H1 (cell line): ENCODE data around the gene COL11A1. TPM values are rescaled to one million over a fixed set of nuclear protein-coding genes. Genes with fewer than 3 reads are reported as not detected.

Experiments
- CTCF ChIA-PET: fragments of 300-600 bp; sonication (Branson Sonifier 250); formaldehyde crosslinking; loops from one replicate; lab custom pipeline; 2021; ENCODE audit not compliant: partially characterized antibody; lab: Charles Lee
- POLR2A ChIA-PET: fragments of 300-600 bp; sonication (Branson Sonifier 250); formaldehyde crosslinking; loops from one replicate; lab custom pipeline; 2021; ENCODE audit warnings: inconsistent platforms; ENCODE audit not compliant: partially characterized antibody; lab: Charles Lee
- DNase-seq, 2 experiments: peaks; one replicate each; pipeline versions ENCODE4 v3.0.0 to v3.0.0-alpha.2; 2010 to 2022; ENCODE audit warnings: low spot score in 2 of 2, low read depth in 1 of 2, mixed read lengths in 1 of 2
- FAIRE-seq: peaks from 2 replicates; lab custom pipeline; 2011; peaks lifted over from hg19 to GRCh38; lab: Jason Lieb, UNC
- H2AFZ ChIP-seq: 2 replicates; pipeline ENCODE4 v1.8.1; 2012; ENCODE audit warnings: low read length, inconsistent platforms
- H2AK5ac ChIP-seq: 2 replicates; pipeline ENCODE4 v1.6.1; 2013; ENCODE audit warnings: low read depth, low read length
- H2BK120ac ChIP-seq: replicated peaks from 2 replicates; pipeline ENCODE3; 2013; ENCODE audit warnings: low read depth, low read length, inconsistent platforms
- H2BK12ac ChIP-seq: 2 replicates; pipeline ENCODE4 v1.6.1; 2013; ENCODE audit warnings: low read depth, low read length
- H2BK15ac ChIP-seq: 2 replicates; pipeline ENCODE4 v1.6.1; 2013; ENCODE audit warnings: low read length
- H2BK20ac ChIP-seq: 2 replicates; pipeline ENCODE4 v1.6.1; 2013; ENCODE audit warnings: low read length
- H2BK5ac ChIP-seq: 2 replicates; pipeline ENCODE4 v1.6.1; 2013; ENCODE audit warnings: low read depth, low read length
- H3K14ac ChIP-seq: 2 replicates; pipeline ENCODE4 v1.6.1; 2013; ENCODE audit warnings: inconsistent platforms; ENCODE audit not compliant: insufficient read length
- H3K18ac ChIP-seq: 2 replicates; pipeline ENCODE4 v1.6.1; 2013; ENCODE audit warnings: low read length; ENCODE audit errors: extremely low read depth
- H3K23ac ChIP-seq: 2 replicates; pipeline ENCODE4 v1.6.1; 2013; ENCODE audit warnings: inconsistent platforms; ENCODE audit not compliant: insufficient read length
- H3K23me2 ChIP-seq: 2 replicates; pipeline ENCODE4 v1.6.1; 2013; ENCODE audit warnings: low read depth, low read length
- H3K27ac ChIP-seq: 2 replicates; pipeline ENCODE4 v1.6.1; 2011; ENCODE audit warnings: low read depth, low read length, inconsistent platforms
- H3K27me3 ChIP-seq, 4 experiments: replicated peaks in 1 of 4; 1 replicate in 1 of 4; 2 replicates in 3 of 4; pipeline versions ENCODE4 v1.6.1 to v1.8.1; 2011 to 2013; ENCODE audit warnings: low read length in 3 of 4, mild to moderate bottlenecking in 3 of 4, inconsistent platforms in 2 of 4, mixed read lengths in 2 of 4, moderate library complexity in 1 of 4; ENCODE audit not compliant: control insufficient read depth in 3 of 4, insufficient read depth in 3 of 4; ENCODE audit errors: extremely low read depth in 1 of 4
- H3K36me3 ChIP-seq, 4 experiments: 2 replicates each; pipeline versions ENCODE4 v1.6.1 to v1.8.1; 2011 to 2013; ENCODE audit warnings: mild to moderate bottlenecking in 4 of 4, low read length in 3 of 4, moderate library complexity in 2 of 4, control low read depth in 1 of 4, inconsistent platforms in 1 of 4; ENCODE audit not compliant: insufficient read depth in 4 of 4, control insufficient read depth in 2 of 4
- H3K4ac ChIP-seq: replicated peaks from 2 replicates; pipeline ENCODE3; 2013; ENCODE audit warnings: low read length, low read depth, mixed read lengths, inconsistent platforms; ENCODE audit not compliant: insufficient read length
- H3K4me1 ChIP-seq, 4 experiments: replicated peaks in 1 of 4; 1 replicate in 1 of 4; 2 replicates in 3 of 4; pipeline versions ENCODE4 v1.6.1 to v1.8.1; 2011 to 2013; ENCODE audit warnings: low read length in 3 of 4, inconsistent platforms in 2 of 4, mixed read lengths in 1 of 4; ENCODE audit not compliant: insufficient read depth in 4 of 4, control insufficient read depth in 3 of 4
- H3K4me2 ChIP-seq, 2 experiments: 2 replicates each; pipeline versions ENCODE4 v1.6.1 to v1.8.1; 2011 to 2013; ENCODE audit warnings: low read depth in 2 of 2, low read length in 2 of 2, control low read depth in 1 of 2, inconsistent platforms in 1 of 2, mild to moderate bottlenecking in 1 of 2; ENCODE audit not compliant: insufficient read depth in 1 of 2
- H3K4me3 ChIP-seq, 4 experiments: fragments of 200-600, 300-600 bp in 1 of 4; sonication (generic), shearing (Covaris generic), sonication (Bioruptor Twin) in 1 of 4; 2 replicates each; pipeline versions ENCODE4 v1.5.1 to v1.8.1; 2011 to 2016; ENCODE audit warnings: low read length in 4 of 4, low read depth in 3 of 4, control low read depth in 2 of 4, inconsistent platforms in 2 of 4, mild to moderate bottlenecking in 2 of 4, mixed read lengths in 1 of 4, moderate library complexity in 1 of 4; ENCODE audit not compliant: insufficient read depth in 2 of 4; ENCODE audit errors: extremely low read depth in 1 of 4
- H3K56ac ChIP-seq: replicated peaks from 2 replicates; pipeline ENCODE3; 2013; ENCODE audit warnings: low read depth, mild to moderate bottlenecking, mixed read lengths, low read length, inconsistent platforms; ENCODE audit not compliant: insufficient read length
- H3K79me1 ChIP-seq: 2 replicates; pipeline ENCODE4 v1.6.1; 2013; ENCODE audit warnings: low read depth, low read length, control low read depth
- H3K79me2 ChIP-seq, 2 experiments: 2 replicates each; pipeline versions ENCODE4 v1.6.1 to v1.8.1; 2012 to 2013; ENCODE audit warnings: low read length in 2 of 2, mild to moderate bottlenecking in 2 of 2, inconsistent platforms in 1 of 2; ENCODE audit not compliant: insufficient read depth in 2 of 2, control insufficient read depth in 1 of 2
- H3K9ac ChIP-seq, 4 experiments: replicated peaks in 1 of 4; 1 replicate in 1 of 4; 2 replicates in 3 of 4; pipeline versions ENCODE4 v1.6.1 to v1.8.1; 2011 to 2013; ENCODE audit warnings: low read depth in 3 of 4, low read length in 3 of 4, control low read depth in 2 of 4, mild to moderate bottlenecking in 2 of 4, moderate library complexity in 2 of 4, inconsistent platforms in 1 of 4; ENCODE audit errors: extremely low read depth in 1 of 4
- H3K9me3 ChIP-seq, 2 experiments: 2 replicates each; pipeline versions ENCODE4 v1.6.1 to v1.8.1; 2012 to 2013; ENCODE audit warnings: mild to moderate bottlenecking in 2 of 2, moderate library complexity in 2 of 2, control low read depth in 1 of 2, inconsistent platforms in 1 of 2, low read depth in 1 of 2, low read length in 1 of 2, mixed read lengths in 1 of 2; ENCODE audit not compliant: insufficient read depth in 2 of 2
- H4K20me1 ChIP-seq, 2 experiments: replicated peaks in 1 of 2; 2 replicates each; pipeline versions ENCODE3 to v1.8.1; 2011 to 2013; ENCODE audit warnings: inconsistent platforms in 2 of 2, low read length in 2 of 2, mild to moderate bottlenecking in 1 of 2; ENCODE audit not compliant: insufficient read depth in 2 of 2, control insufficient read depth in 1 of 2
- H4K5ac ChIP-seq: 2 replicates; pipeline ENCODE4 v1.6.1; 2013; ENCODE audit warnings: low read length, low read depth, mixed read lengths, inconsistent platforms; ENCODE audit not compliant: insufficient read length
- H4K8ac ChIP-seq: 2 replicates; pipeline ENCODE4 v1.8.0; 2013; ENCODE audit warnings: mild to moderate bottlenecking, moderate library complexity, low read length, inconsistent platforms; ENCODE audit not compliant: insufficient read depth; ENCODE audit errors: extremely low read depth
- H4K91ac ChIP-seq: replicated peaks from 2 replicates; pipeline ENCODE3; 2013; ENCODE audit warnings: low read length, mixed read lengths, inconsistent platforms; ENCODE audit not compliant: insufficient read length
- FOSL1 ChIP-seq: IDR thresholded peaks from 2 replicates; pipeline ENCODE4 v1.6.1; 2011; ENCODE audit warnings: mild to moderate bottlenecking, low read depth, low read length, moderate library complexity; ENCODE audit not compliant: insufficient read depth
- KDM1A ChIP-seq: fragments of 200-600, 300-600 bp; sonication (generic); IDR thresholded peaks from 2 replicates; pipeline ENCODE4 v1.7.1; 2016; ENCODE audit warnings: mild to moderate bottlenecking, low read length, borderline replicate concordance
- SUZ12 ChIP-seq: fragments of 200-600 bp; sonication (generic); IDR thresholded peaks from 2 replicates; pipeline ENCODE4 v1.6.1; 2012; ENCODE audit warnings: mild to moderate bottlenecking, inconsistent platforms, low read length, moderate library complexity, mixed read lengths
- TAF7 ChIP-seq: optimal IDR thresholded peaks from 2 replicates; pipeline ENCODE3; 2011; ENCODE audit warnings: low read depth, mild to moderate bottlenecking, inconsistent platforms, low read length, moderate library complexity, borderline replicate concordance
- WGBS, 2 experiments: shearing (Covaris generic) in 1 of 2; methylation state at CpG; one replicate each; pipeline versions ENCODE4 v1.1.6 to v1.1.7; 2013 to 2015; ENCODE audit warnings: low lambda C conversion rate in 2 of 2, mixed read lengths in 2 of 2, inconsistent platforms in 1 of 2, low coverage in 1 of 2, missing lambda C conversion rate in 1 of 2; ENCODE audit not compliant: insufficient replicate concordance in 2 of 2, insufficient coverage in 1 of 2, insufficient read length in 1 of 2; ENCODE audit errors: extremely low coverage in 1 of 2, missing lambda C conversion rate in 1 of 2; 5-methylcytosine and 5-hydroxymethylcytosine counted together
- polyA plus RNA-seq, 7 experiments: library from polyadenylated mRNA; depleted of rRNA in 3 of 7; stranded (reverse) in 5 of 7; unstranded in 2 of 7; fragments of >200 nt in 5 of 7; fragments of 200-250 nt in 2 of 7; gene quantifications; 1 replicate in 5 of 7; 2 replicates in 1 of 7; 4 replicates in 1 of 7; pipeline versions ENCODE4 v1.2.1 to v1.2.3, GENCODE V29; 2011 to 2013; ENCODE audit warnings: missing spikeins in 2 of 7, mixed read lengths in 2 of 7
- total RNA-seq: library from RNA; stranded (reverse); fragmentation: NEBNext Ultra II Directional; extraction: Animal tissue kit (Norgen Biotek cat#: 25700); gene quantifications from 2 replicates; pipeline ENCODE4 v1.2.1, GENCODE V29; 2021
- TF ChIP-seq, protein P1 (sequence below): IDR thresholded peaks from 2 replicates; pipeline ENCODE4 v1.6.1; 2012; ENCODE audit warnings: inconsistent platforms

COL11A1 gene
- total and polyA plus RNA-seq, 2 of the 8 experiments (the other 6 are each of a cell fraction or from before 2014, with no cell fraction given) = 4.0 to 27.9 TPM

DNA sequence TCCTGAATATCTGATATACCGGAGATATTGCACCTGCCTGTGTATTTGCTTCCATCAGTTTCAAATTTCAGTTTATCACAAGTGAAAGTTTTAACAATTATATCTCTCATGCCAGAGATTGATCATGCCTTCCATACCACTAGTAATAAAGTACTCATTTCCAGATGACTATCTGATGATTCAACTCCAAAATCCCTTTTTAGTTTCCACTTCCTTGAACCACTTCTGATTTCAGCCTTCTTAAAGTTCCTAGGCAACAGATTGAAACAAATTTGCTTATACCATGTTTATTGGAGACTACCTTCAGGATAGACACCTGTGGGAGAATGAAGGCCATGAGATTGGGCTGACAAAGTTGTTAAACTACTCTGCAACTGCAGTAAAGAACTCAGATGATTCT lies 21.5 kb upstream of the COL11A1 start:
- H3K27me3 ChIP-seq = no peaks in the 10 kb centered on the region
- H3K4me2 ChIP-seq = no peak overlapping the region
- no peaks in the 10 kb centered on the region for H3K23me2 ChIP-seq
- H3K56ac ChIP-seq = no peak overlapping the region
- no peak for FAIRE-seq
- H2AK5ac ChIP-seq = no peak overlapping the region
- no peak overlapping the region for H3K14ac ChIP-seq
- no peaks in the 10 kb centered on the region for H3K36me3 ChIP-seq
- no peaks in the 10 kb centered on the region for H3K9me3 ChIP-seq
- H4K91ac ChIP-seq = no peak overlapping the region
- TF ChIP-seq, protein P1, sequence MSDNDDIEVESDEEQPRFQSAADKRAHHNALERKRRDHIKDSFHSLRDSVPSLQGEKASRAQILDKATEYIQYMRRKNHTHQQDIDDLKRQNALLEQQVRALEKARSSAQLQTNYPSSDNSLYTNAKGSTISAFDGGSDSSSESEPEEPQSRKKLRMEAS = no peak
- TF ChIP-seq KDM1A (no peak), FOSL1 (no peak), SUZ12 (no peak), TAF7 (no peak)
- H3K18ac ChIP-seq = no peak overlapping the region
- H2BK120ac ChIP-seq = no peak overlapping the region
- no peak overlapping the region for H4K8ac ChIP-seq
- H3K23ac ChIP-seq = no peak overlapping the region
- no peak overlapping the region for H2BK5ac ChIP-seq
- no peak overlapping the region for H3K27ac ChIP-seq
- H2BK20ac ChIP-seq = no peak overlapping the region
- H4K5ac ChIP-seq = no peak overlapping the region
- no peaks in the 10 kb centered on the region for H3K4me1 ChIP-seq
- no peak overlapping the region for H3K4me3 ChIP-seq
- no peak overlapping the region for H2AFZ ChIP-seq
- H2BK15ac ChIP-seq = no peak overlapping the region
- H2BK12ac ChIP-seq = no peak overlapping the region
- H3K79me2 ChIP-seq = no peaks in the 10 kb centered on the region
- H4K20me1 ChIP-seq = no peaks in the 10 kb centered on the region
- POLR2A ChIA-PET = no interaction called here
- 96% methylated on average over 1 of the region's 1 CpG; no CpG with 5 or more reads in 1 of the 2 experiments for WGBS, 2 experiments
- CTCF ChIA-PET = no interaction called here
- DNase-seq = no peak
- no peak overlapping the region for H3K9ac ChIP-seq
- no peak overlapping the region for H3K4ac ChIP-seq
- no peaks in the 10 kb centered on the region for H3K79me1 ChIP-seq
